Tibial nerve (tissue), 4 donors: ENCODE results near the gene MPDU1. TPM values are rescaled to one million over a fixed set of nuclear protein-coding genes. Genes with fewer than 3 reads are reported as not detected.
"Not testable (repeated sequence)": the region's sequence is repeated elsewhere in the genome, so short reads cannot be mapped to it uniquely, and the experiment has no call there.

ENCODE experiments used
- DNase-seq, 2 donors: peaks; one replicate each; pipeline ENCODE4 v3.0.0-alpha.2; 2019; ENCODE audit warnings: low spot score in 2 of 2
- H3K27ac ChIP-seq, 4 donors: fragments of 200-600 bp; sonication (generic) in 3 of 4; one replicate each; pipeline ENCODE4 v1.5.1; 2017 to 2019; ENCODE audit warnings: mild to moderate bottlenecking in 1 of 4
- H3K27me3 ChIP-seq, 2 donors: fragments of 200-600 bp; sonication (generic) in 1 of 2; one replicate each; pipeline versions ENCODE4 v1.5.1 to v1.6.0; 2017 to 2019
- H3K36me3 ChIP-seq, 3 donors: fragments of 200-600 bp; sonication (generic); one replicate each; pipeline ENCODE4 v1.5.1; 2018 to 2019
- H3K4me1 ChIP-seq, 4 donors: fragments of 200-600 bp; sonication (generic) in 3 of 4; one replicate each; pipeline ENCODE4 v1.5.1; 2017 to 2019
- H3K4me3 ChIP-seq, 4 donors: fragments of 200-600 bp; sonication (generic) in 3 of 4; one replicate each; pipeline ENCODE4 v1.5.1; 2017 to 2019; ENCODE audit warnings: mild to moderate bottlenecking in 1 of 4, moderate library complexity in 1 of 4
- H3K9me3 ChIP-seq, 4 donors: fragments of 200-600 bp; sonication (generic) in 3 of 4; one replicate each; pipeline ENCODE4 v1.5.1; 2017 to 2019
- EP300 ChIP-seq, 2 donors: sonication (generic); formaldehyde crosslinking; IDR thresholded peaks; one replicate each; pipeline ENCODE4 v1.6.1; 2017; ENCODE audit warnings: antibody characterized with exemption in 2 of 2, mild to moderate bottlenecking in 1 of 2
- POLR2A ChIP-seq, 2 donors: fragments of 450-650 bp; IDR thresholded peaks; one replicate each; pipeline ENCODE4 v1.6.1; 2017; ENCODE audit warnings: antibody characterized with exemption in 2 of 2, mild to moderate bottlenecking in 2 of 2, moderate library complexity in 2 of 2
- WGBS, 2 donors: methylation state at CpG; one replicate each; pipeline ENCODE4 v1.1.5; 2018; 5-methylcytosine and 5-hydroxymethylcytosine counted together
- total RNA-seq, 4 donors: library from RNA; depleted of rRNA; stranded (reverse); fragments of >200 nt; gene quantifications; one replicate each; pipeline ENCODE4 v1.1.0, GENCODE V29; 2016
- TF ChIP-seq, protein P1 (sequence below), 5 experiments: fragments of 200-600 bp in 3 of 5; fragments of 450-650 bp in 2 of 5; sonication (generic) in 3 of 5; IDR thresholded peaks; one replicate each; pipeline ENCODE4 v1.5.1; 2016 to 2019; ENCODE audit warnings: antibody characterized with exemption in 5 of 5, mild to moderate bottlenecking in 3 of 5, moderate library complexity in 2 of 5

MPDU1 gene
- total RNA-seq, 4 donors from 2014 or later, result 58.3 to 102 (median 66.2) TPM

DNA sequence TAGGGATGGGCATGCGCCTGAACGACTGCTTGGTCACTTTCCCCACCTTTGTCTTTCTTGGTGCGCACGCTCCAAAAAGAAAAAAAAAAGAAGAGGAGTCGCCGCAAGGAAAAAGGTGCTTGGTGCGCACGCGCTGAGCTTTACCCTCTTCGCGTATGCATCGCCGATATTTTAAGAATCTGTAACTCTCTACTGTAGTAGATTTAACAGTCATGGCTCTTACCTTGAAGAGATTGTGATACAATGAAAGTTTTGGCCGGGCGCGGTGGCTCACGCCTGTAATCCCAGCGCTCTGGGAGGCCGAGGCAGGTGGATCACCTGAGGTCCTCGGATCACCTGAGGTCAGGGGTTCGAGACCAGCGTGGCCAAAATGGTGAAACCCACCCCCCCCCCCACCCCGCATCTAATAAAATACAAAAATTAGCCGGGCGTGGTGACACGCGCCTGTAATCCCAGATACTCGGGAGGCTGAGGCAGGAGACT, 31.7 kb downstream of the MPDU1 start:
- no peaks in the 10 kb centered on the region for H3K36me3 ChIP-seq
- DNase-seq, result no peak
- no peaks in the 10 kb centered on the region for H3K27me3 ChIP-seq
- no peaks in the 10 kb centered on the region for H3K9me3 ChIP-seq
- peaks cover 0 to 36% (median 22%) of the 10 kb centered on the region in 4 donors for H3K4me1 ChIP-seq
- H3K27ac ChIP-seq, result peak overlapping the region; percentile 86 to 95 (median 92)
- TF ChIP-seq, protein P1, sequence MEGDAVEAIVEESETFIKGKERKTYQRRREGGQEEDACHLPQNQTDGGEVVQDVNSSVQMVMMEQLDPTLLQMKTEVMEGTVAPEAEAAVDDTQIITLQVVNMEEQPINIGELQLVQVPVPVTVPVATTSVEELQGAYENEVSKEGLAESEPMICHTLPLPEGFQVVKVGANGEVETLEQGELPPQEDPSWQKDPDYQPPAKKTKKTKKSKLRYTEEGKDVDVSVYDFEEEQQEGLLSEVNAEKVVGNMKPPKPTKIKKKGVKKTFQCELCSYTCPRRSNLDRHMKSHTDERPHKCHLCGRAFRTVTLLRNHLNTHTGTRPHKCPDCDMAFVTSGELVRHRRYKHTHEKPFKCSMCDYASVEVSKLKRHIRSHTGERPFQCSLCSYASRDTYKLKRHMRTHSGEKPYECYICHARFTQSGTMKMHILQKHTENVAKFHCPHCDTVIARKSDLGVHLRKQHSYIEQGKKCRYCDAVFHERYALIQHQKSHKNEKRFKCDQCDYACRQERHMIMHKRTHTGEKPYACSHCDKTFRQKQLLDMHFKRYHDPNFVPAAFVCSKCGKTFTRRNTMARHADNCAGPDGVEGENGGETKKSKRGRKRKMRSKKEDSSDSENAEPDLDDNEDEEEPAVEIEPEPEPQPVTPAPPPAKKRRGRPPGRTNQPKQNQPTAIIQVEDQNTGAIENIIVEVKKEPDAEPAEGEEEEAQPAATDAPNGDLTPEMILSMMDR (IDR thresholded peaks at IDR 0.05), result no peak
- peak in 1 of 2 donors; percentile 82 for TF ChIP-seq EP300 (IDR thresholded peaks at IDR 0.05)
- peak overlapping the region; percentile 34 to 91 (median 49) for H3K4me3 ChIP-seq
- WGBS, 2 donors, result 5 to 8% methylated on average over 28 of the region's 28 CpGs

DNA sequence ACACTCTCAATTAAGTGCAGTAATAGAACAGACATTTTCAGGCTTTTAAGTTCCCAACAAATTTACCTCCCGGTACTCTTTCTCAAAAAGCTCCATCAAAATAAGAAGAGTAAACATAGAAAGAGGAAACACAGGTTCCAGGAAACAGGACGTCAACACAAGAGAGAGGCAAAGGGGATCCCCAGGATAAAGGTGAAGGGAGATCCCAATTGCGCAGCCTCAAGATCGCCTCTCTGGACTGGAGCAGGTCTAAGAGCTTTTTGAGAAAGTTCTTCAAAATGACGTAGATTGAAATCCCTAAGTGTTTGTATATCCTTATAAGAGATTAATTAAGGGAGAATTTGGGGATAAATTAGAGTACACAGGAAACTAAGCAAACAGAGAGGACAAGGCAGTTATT, 35.0 kb downstream of the MPDU1 start:
- H3K27ac ChIP-seq, result no peak overlapping the region
- H3K9me3 ChIP-seq, result no peaks in the 10 kb centered on the region
- TF ChIP-seq EP300 (IDR thresholded peaks at IDR 0.05) (no peak), POLR2A (IDR thresholded peaks at IDR 0.05) (no peak)
- TF ChIP-seq, protein P1 (IDR thresholded peaks at IDR 0.05), result no peak
- no peaks in the 10 kb centered on the region for H3K27me3 ChIP-seq
- no peak for DNase-seq
- WGBS, 2 donors, result 81 to 85% methylated on average over 5 of the region's 5 CpGs
- no peaks in the 10 kb centered on the region for H3K36me3 ChIP-seq
- peaks cover 0 to 7% (median 4%) of the 10 kb centered on the region in 4 donors for H3K4me1 ChIP-seq
- no peak overlapping the region for H3K4me3 ChIP-seq

DNA sequence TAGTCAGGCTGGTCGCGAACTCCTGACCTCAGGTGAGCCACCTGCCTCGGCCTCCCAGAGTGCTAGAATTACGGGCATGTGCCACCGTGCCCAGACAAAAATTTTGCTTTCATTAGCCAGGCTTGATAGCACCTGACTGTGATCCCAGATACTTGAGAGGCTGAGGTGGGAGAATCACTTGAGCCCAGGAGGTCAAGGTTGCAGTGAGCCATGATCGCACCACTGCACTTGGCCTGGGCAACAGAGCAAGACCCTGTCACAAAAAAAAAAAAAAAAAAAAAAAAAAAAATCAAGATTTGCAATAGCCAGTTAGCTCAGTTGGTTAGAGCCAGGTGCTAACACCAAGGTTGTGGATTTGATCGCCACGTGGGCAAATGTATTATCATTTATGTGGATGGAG, 37.2 kb downstream of the MPDU1 start:
- DNase-seq, result no peak
- no peaks in the 10 kb centered on the region for H3K4me1 ChIP-seq
- no peak overlapping the region for H3K4me3 ChIP-seq
- 91% methylated on average over 8 of the region's 8 CpGs for WGBS, 2 donors
- no peaks in the 10 kb centered on the region for H3K27me3 ChIP-seq
- no peaks in the 10 kb centered on the region for H3K9me3 ChIP-seq
- no peak overlapping the region for H3K27ac ChIP-seq
- H3K36me3 ChIP-seq, result peaks cover 0 to 7% (median 0%) of the 10 kb centered on the region in 3 donors
- TF ChIP-seq, protein P1 (IDR thresholded peaks at IDR 0.05), result no peak
- TF ChIP-seq EP300 (IDR thresholded peaks at IDR 0.05) (no peak), POLR2A (IDR thresholded peaks at IDR 0.05) (no peak)

DNA sequence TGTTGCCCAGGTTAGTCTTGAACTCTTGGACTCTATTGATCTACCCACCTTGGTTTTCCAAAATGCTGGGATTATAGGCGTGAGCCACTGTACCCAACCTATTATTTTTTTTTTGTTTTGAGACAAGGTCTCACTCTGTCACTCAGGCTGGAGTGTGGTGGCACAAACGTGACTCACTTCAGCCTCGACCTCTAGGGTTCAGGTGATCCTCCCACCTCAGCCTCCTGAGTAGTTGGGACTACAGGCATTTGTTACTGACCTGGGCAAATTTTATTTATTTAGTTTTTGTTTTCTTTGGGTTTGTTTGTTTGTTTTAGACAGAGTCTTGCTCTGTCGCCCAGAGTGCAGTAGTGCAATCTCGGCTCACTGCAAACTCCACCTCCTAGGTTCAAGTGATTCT, 40.0 kb downstream of the MPDU1 start:
- no peak overlapping the region for H3K4me3 ChIP-seq
- peaks cover 0 to 16% (median 6%) of the 10 kb centered on the region in 4 donors for H3K4me1 ChIP-seq
- H3K27me3 ChIP-seq, result no peaks in the 10 kb centered on the region
- peaks cover 0 to 14% (median 0%) of the 10 kb centered on the region in 3 donors for H3K36me3 ChIP-seq
- no peak for DNase-seq
- WGBS, 2 donors, result 85 to 87% methylated on average over 5 of the region's 5 CpGs
- no peaks in the 10 kb centered on the region for H3K9me3 ChIP-seq
- H3K27ac ChIP-seq, result no peak overlapping the region
- TF ChIP-seq EP300 (IDR thresholded peaks at IDR 0.05) (no peak), POLR2A (IDR thresholded peaks at IDR 0.05) (no peak)
- TF ChIP-seq, protein P1 (IDR thresholded peaks at IDR 0.05), result no peak

DNA sequence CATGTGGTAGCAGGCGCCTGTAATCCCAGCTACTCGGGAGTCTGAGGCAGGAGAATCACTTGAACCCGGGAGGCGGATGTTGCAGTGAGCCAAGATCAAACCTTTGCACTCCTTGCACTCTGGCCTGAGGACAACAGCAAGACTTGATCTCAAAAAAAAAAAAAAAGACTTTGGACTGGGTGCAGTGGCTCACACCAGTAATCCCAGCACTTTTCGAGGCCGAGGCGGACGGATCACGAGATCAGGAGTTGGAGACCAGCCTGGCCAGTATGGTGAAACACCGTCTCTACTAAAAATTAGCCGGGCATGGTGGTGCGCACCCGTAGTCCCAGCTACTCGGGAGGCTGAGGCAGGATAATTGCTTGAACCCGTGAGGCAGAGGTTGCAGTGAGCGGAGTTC, 42.1 kb downstream of the MPDU1 start:
- WGBS, 2 donors, result 94 to 96% methylated on average over 16 of the region's 16 CpGs
- peaks cover 0 to 14% (median 0%) of the 10 kb centered on the region in 3 donors for H3K36me3 ChIP-seq
- H3K4me1 ChIP-seq, result peaks cover 0 to 16% (median 6%) of the 10 kb centered on the region in 4 donors
- not testable (repeated sequence) for H3K4me3 ChIP-seq, H3K9me3 ChIP-seq, DNase-seq, H3K27ac ChIP-seq, H3K27me3 ChIP-seq

DNA sequence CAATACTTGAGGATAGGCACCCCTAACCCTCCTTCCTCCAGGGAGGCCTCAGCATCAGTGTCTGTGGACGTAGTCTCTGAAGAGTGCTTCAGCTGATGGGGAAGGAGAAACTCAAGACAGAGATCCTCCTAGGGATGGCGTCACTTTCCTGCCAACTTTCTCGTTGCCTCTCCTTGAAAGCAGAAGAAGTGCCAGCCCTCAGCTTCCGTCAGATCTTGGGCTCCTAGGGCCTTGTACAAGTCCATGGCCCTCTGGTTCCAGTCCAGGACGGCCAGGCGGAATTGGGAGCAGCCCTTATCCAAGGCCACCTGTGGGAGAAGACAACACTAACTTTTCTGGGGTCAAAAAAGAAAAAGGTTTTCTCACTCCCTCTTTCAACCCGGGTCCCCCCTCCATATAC, 42.7 kb downstream of the MPDU1 start:
- TF ChIP-seq, protein P1 (IDR thresholded peaks at IDR 0.05), result no peak
- TF ChIP-seq POLR2A (IDR thresholded peaks at IDR 0.05) (no peak), EP300 (IDR thresholded peaks at IDR 0.05) (no peak)
- WGBS, 2 donors, result 80 to 81% methylated on average over 7 of the region's 7 CpGs
- Histone ChIP-seq H3K36me3 (peaks cover 0 to 14% (median 0%) of the 10 kb centered on the region in 3 donors), H3K27me3 (no peaks in the 10 kb centered on the region), H3K4me3 (peak overlapping the region in 2 of 4 donors; percentile 82 to 83), H3K27ac (peak overlapping the region in 3 of 4 donors; percentile 95 to 98 (median 97)), H3K9me3 (no peaks in the 10 kb centered on the region), H3K4me1 (peaks cover 0 to 16% (median 6%) of the 10 kb centered on the region in 4 donors)
- DNase-seq, result no peak
